ENCODE results near the gene LMNTD1. TPM values are rescaled to one million over a fixed set of nuclear protein-coding genes. Genes with fewer than 3 reads are reported as not detected.

The LMNTD1 gene
- total and polyA plus RNA-seq, 4 donors = not detected

DNA sequence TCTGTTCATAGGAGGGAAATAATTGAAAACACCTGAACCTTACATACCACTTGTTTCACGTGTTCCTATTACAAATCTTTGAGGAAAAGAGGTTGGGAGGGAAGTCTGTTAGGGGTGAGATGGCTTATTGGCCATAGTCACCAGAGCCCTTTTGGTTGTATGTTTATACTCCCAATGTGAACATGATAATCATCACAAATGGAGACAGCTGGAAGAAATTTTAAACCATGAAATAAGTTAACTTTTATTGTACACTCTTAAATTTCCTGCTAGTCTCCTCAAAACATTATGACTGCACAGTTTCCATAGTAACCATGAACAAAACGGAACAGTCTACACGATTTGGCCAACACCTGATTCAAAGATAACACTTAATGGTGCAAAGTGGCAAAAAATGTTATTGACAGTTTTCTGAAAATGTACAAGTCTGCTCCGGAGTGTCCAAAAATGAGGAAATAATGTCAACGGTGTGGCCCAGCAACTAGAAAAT is 56.9 kb downstream of the LMNTD1 start:
- WGBS = 56% methylated on average over 5 of the region's 5 CpGs
- Histone ChIP-seq H3K36me3 (ENCODE audit: control insufficient read depth in 4 of 4, insufficient read depth in 3 of 4, low read depth in 1 of 4, low read length in 3 of 4) (no peaks in the 10 kb centered on the region), H3K27me3 (ENCODE audit: control insufficient read depth in 4 of 4, insufficient read depth in 4 of 4, low read length in 3 of 4) (no peaks in the 10 kb centered on the region), H3K4me1 (ENCODE audit: control insufficient read depth in 4 of 4, insufficient read depth in 4 of 4, low read length in 3 of 4) (no peaks in the 10 kb centered on the region), H3K9ac (ENCODE audit: low read depth in 1 of 2, low read length in 2 of 2) (no peak overlapping the region), H3K4me3 (ENCODE audit: low read depth in 1 of 3, low read length in 3 of 3) (no peak overlapping the region), H3K27ac (ENCODE audit: low read depth in 1 of 2, low read length in 2 of 2) (no peak overlapping the region), H3K9me3 (ENCODE audit: control insufficient read depth in 4 of 4, low read length in 3 of 4) (peaks cover 0 to 1% (median 0%) of the 10 kb centered on the region in 4 donors)
- TF ChIP-seq NR2F2 (IDR thresholded peaks at IDR 0.05) = no peak
- TF ChIP-seq, protein P1, sequence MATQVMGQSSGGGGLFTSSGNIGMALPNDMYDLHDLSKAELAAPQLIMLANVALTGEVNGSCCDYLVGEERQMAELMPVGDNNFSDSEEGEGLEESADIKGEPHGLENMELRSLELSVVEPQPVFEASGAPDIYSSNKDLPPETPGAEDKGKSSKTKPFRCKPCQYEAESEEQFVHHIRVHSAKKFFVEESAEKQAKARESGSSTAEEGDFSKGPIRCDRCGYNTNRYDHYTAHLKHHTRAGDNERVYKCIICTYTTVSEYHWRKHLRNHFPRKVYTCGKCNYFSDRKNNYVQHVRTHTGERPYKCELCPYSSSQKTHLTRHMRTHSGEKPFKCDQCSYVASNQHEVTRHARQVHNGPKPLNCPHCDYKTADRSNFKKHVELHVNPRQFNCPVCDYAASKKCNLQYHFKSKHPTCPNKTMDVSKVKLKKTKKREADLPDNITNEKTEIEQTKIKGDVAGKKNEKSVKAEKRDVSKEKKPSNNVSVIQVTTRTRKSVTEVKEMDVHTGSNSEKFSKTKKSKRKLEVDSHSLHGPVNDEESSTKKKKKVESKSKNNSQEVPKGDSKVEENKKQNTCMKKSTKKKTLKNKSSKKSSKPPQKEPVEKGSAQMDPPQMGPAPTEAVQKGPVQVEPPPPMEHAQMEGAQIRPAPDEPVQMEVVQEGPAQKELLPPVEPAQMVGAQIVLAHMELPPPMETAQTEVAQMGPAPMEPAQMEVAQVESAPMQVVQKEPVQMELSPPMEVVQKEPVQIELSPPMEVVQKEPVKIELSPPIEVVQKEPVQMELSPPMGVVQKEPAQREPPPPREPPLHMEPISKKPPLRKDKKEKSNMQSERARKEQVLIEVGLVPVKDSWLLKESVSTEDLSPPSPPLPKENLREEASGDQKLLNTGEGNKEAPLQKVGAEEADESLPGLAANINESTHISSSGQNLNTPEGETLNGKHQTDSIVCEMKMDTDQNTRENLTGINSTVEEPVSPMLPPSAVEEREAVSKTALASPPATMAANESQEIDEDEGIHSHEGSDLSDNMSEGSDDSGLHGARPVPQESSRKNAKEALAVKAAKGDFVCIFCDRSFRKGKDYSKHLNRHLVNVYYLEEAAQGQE (IDR thresholded peaks at IDR 0.05) = no peak
- TF ChIP-seq RXRA (IDR thresholded peaks at IDR 0.05) = no peak
- DNase-seq (ENCODE audit: low spot score) = no peak

DNA sequence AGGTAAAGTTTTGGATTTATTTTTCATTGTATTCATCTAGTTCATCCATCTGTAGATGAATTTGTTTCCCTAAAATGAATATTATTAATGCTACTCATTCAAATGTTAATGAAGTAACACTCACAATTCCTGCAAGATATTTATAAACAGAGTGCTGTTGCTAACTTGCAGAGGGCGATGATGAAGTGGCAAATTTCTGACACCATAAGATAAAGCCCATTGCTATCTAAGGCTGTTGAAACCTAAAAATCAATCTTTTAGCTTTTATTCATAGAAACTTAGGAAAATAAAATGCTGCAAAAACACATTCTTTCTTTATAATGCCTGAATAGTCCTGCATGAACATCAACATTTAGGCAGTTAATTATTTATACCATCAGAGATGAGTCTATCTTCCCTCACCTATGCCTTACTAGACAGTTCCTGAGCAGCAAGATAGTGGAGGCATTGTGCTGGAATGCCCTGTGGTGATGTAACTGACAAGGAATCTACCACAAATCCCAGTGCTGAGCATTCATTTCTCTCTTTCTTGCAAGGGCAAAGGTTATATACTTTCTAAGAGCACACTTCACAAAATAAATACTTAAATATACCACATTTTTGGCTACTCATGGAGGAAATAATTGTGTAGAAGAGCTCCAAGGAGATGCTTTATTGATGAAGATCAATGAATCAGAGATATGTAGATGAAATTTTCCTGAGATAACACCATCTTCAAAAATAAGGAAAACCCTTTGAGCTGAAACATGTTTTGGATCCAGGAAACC is 57.6 kb downstream of the LMNTD1 start:
- H3K4me3 ChIP-seq (ENCODE audit: low read depth in 1 of 3, low read length in 3 of 3) = no peak overlapping the region
- no peaks in the 10 kb centered on the region for H3K36me3 ChIP-seq (ENCODE audit: control insufficient read depth in 4 of 4, insufficient read depth in 3 of 4, low read depth in 1 of 4, low read length in 3 of 4)
- no peak overlapping the region for H3K9ac ChIP-seq (ENCODE audit: low read depth in 1 of 2, low read length in 2 of 2)
- TF ChIP-seq EGR1 (IDR thresholded peaks at IDR 0.05; ENCODE audit: low read depth in 2 of 2) (no peak), HNF4G (IDR thresholded peaks at IDR 0.05) (no peak), GABPA (IDR thresholded peaks at IDR 0.05 in 1 of 2, conservative IDR thresholded peaks at IDR 0.05 in 1 of 2) (no peak), FOXA2 (IDR thresholded peaks at IDR 0.05) (no peak), YY1 (IDR thresholded peaks at IDR 0.05) (no peak), TAF1 (conservative IDR thresholded peaks at IDR 0.05) (no peak), JUND (IDR thresholded peaks at IDR 0.05) (no peak), SP1 (IDR thresholded peaks at IDR 0.05) (no peak), FOXA1 (IDR thresholded peaks at IDR 0.05) (no peak), HNF4A (conservative IDR thresholded peaks at IDR 0.05) (no peak), NR2F2 (IDR thresholded peaks at IDR 0.05) (no peak), RAD21 (IDR thresholded peaks at IDR 0.05) (no peak), RXRA (IDR thresholded peaks at IDR 0.05) (no peak)
- TF ChIP-seq, protein P2, sequence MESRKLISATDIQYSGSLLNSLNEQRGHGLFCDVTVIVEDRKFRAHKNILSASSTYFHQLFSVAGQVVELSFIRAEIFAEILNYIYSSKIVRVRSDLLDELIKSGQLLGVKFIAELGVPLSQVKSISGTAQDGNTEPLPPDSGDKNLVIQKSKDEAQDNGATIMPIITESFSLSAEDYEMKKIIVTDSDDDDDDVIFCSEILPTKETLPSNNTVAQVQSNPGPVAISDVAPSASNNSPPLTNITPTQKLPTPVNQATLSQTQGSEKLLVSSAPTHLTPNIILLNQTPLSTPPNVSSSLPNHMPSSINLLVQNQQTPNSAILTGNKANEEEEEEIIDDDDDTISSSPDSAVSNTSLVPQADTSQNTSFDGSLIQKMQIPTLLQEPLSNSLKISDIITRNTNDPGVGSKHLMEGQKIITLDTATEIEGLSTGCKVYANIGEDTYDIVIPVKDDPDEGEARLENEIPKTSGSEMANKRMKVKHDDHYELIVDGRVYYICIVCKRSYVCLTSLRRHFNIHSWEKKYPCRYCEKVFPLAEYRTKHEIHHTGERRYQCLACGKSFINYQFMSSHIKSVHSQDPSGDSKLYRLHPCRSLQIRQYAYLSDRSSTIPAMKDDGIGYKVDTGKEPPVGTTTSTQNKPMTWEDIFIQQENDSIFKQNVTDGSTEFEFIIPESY (IDR thresholded peaks at IDR 0.05) = no peak
- TF ChIP-seq, protein P3, sequence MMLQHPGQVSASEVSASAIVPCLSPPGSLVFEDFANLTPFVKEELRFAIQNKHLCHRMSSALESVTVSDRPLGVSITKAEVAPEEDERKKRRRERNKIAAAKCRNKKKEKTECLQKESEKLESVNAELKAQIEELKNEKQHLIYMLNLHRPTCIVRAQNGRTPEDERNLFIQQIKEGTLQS (IDR thresholded peaks at IDR 0.05) = no peak
- TF ChIP-seq, protein P1 (IDR thresholded peaks at IDR 0.05) = no peak
- TF ChIP-seq, protein P4, sequence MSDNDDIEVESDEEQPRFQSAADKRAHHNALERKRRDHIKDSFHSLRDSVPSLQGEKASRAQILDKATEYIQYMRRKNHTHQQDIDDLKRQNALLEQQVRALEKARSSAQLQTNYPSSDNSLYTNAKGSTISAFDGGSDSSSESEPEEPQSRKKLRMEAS (IDR thresholded peaks at IDR 0.05) = no peak
- TF ChIP-seq, protein P5, sequence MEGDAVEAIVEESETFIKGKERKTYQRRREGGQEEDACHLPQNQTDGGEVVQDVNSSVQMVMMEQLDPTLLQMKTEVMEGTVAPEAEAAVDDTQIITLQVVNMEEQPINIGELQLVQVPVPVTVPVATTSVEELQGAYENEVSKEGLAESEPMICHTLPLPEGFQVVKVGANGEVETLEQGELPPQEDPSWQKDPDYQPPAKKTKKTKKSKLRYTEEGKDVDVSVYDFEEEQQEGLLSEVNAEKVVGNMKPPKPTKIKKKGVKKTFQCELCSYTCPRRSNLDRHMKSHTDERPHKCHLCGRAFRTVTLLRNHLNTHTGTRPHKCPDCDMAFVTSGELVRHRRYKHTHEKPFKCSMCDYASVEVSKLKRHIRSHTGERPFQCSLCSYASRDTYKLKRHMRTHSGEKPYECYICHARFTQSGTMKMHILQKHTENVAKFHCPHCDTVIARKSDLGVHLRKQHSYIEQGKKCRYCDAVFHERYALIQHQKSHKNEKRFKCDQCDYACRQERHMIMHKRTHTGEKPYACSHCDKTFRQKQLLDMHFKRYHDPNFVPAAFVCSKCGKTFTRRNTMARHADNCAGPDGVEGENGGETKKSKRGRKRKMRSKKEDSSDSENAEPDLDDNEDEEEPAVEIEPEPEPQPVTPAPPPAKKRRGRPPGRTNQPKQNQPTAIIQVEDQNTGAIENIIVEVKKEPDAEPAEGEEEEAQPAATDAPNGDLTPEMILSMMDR (IDR thresholded peaks at IDR 0.05; ENCODE audit: low read depth, low read length, missing input control) = no peak
- H3K4me1 ChIP-seq (ENCODE audit: control insufficient read depth in 4 of 4, insufficient read depth in 4 of 4, low read length in 3 of 4) = no peaks in the 10 kb centered on the region
- WGBS = 68% methylated on average over 1 of the region's 1 CpG
- no peaks in the 10 kb centered on the region for H3K27me3 ChIP-seq (ENCODE audit: control insufficient read depth in 4 of 4, insufficient read depth in 4 of 4, low read length in 3 of 4)
- no peak overlapping the region for H3K27ac ChIP-seq (ENCODE audit: low read depth in 1 of 2, low read length in 2 of 2)
- no peak for DNase-seq (ENCODE audit: low spot score)
- peaks cover 0 to 1% (median 0%) of the 10 kb centered on the region in 4 donors for H3K9me3 ChIP-seq (ENCODE audit: control insufficient read depth in 4 of 4, low read length in 3 of 4)

Measured in liver (tissue), 9 donors.